Astrocyte (in vitro differentiated cells and primary cell): ENCODE data around the gene MCCC1.

Experiments
- CTCF ChIP-seq: IDR thresholded peaks from 2 replicates; pipeline ENCODE4 v1.5.1; 2011; ENCODE audit warnings: low read depth, mild to moderate bottlenecking, inconsistent platforms, low read length, moderate library complexity; ENCODE audit not compliant: insufficient read depth
- EZH2 ChIP-seq: IDR thresholded peaks from 2 replicates; pipeline ENCODE4 v1.6.1; 2012; ENCODE audit warnings: mild to moderate bottlenecking, low read length, inconsistent platforms; ENCODE audit not compliant: insufficient read depth

GRCh38 chr3:183038221-183038620 lies 61.1 kb downstream of the MCCC1 start:
- TF ChIP-seq CTCF (no peak), EZH2 (no peak)
